DOHH2 (cell line): ENCODE data around the gene RIN1.

Source experiments
- CTCF ChIP-seq: fragments of 200-600 bp; sonication (generic); IDR thresholded peaks from one replicate; pipeline ENCODE4 v1.5.1; 2014; ENCODE audit warnings: antibody characterized with exemption, mild to moderate bottlenecking, low read depth, low read length; ENCODE audit not compliant: poor library complexity, severe bottlenecking
- EZH2phosphoT487 ChIP-seq: fragments of 200-600 bp; sonication (generic); IDR thresholded peaks from 2 replicates; pipeline ENCODE4 v1.6.1; 2017; ENCODE audit warnings: borderline replicate concordance, mild to moderate bottlenecking, antibody characterized with exemption, low read length, moderate library complexity, mixed read lengths

- TF ChIP-seq CTCF = no peak
- no peak for TF ChIP-seq EZH2phosphoT487
Measured at GRCh38 chr11:66315498-66315885, 20.7 kb downstream of the RIN1 start.
